Common myeloid progenitor, CD34-positive (primary cell): ENCODE data around the gene COPS7B.

ENCODE experiments used
- CTCF ChIA-PET: fragments of 350-600 bp; sonication (Branson Sonifier 250); formaldehyde crosslinking; loops from one replicate; lab custom pipeline; 2021; ENCODE audit warnings: antibody characterized with exemption; lab: Charles Lee
- POLR2A ChIA-PET: fragments of 350-600 bp; sonication (Branson Sonifier 250); formaldehyde crosslinking; loops from one replicate; lab custom pipeline; 2021; ENCODE audit warnings: antibody characterized with exemption; lab: Charles Lee
- DNase-seq, 3 donors: peaks; one replicate each; pipeline versions ENCODE4 v3.0.0 to v3.0.0-alpha.2; 2013
- H3K27ac ChIP-seq, 2 experiments: 1 replicate in 1 of 2; 2 replicates in 1 of 2; pipeline ENCODE4 v1.7.0; 2013; ENCODE audit warnings: inconsistent platforms in 2 of 2, low read length in 2 of 2, mild to moderate bottlenecking in 2 of 2, low read depth in 1 of 2, moderate library complexity in 1 of 2; ENCODE audit not compliant: severe bottlenecking in 2 of 2, insufficient read depth in 1 of 2, poor library complexity in 1 of 2
- H3K27me3 ChIP-seq, 5 experiments: replicated peaks in 2 of 5; 1 replicate in 3 of 5; 2 replicates in 2 of 5; pipeline versions ENCODE4 v1.6.1 to v1.7.0; 2013; ENCODE audit warnings: low read length in 4 of 5, mild to moderate bottlenecking in 2 of 5, moderate library complexity in 2 of 5, inconsistent platforms in 1 of 5; ENCODE audit not compliant: insufficient read depth in 5 of 5, control insufficient read depth in 4 of 5
- H3K36me3 ChIP-seq, 4 experiments: 1 replicate in 2 of 4; 2 replicates in 2 of 4; pipeline versions ENCODE4 v1.6.1 to v1.7.0; 2013; ENCODE audit warnings: low read length in 3 of 4, control low read depth in 1 of 4, mild to moderate bottlenecking in 1 of 4; ENCODE audit not compliant: control insufficient read depth in 4 of 4, insufficient read depth in 4 of 4
- H3K4me1 ChIP-seq, 4 experiments: 1 replicate in 3 of 4; 2 replicates in 1 of 4; pipeline versions ENCODE4 v1.6.1 to v1.7.1; 2013; ENCODE audit warnings: low read length in 3 of 4, mild to moderate bottlenecking in 3 of 4, control low read depth in 1 of 4, inconsistent platforms in 1 of 4, moderate library complexity in 1 of 4; ENCODE audit not compliant: control insufficient read depth in 4 of 4, insufficient read depth in 4 of 4; ENCODE audit errors: control extremely low read depth in 1 of 4
- H3K4me3 ChIP-seq, 7 experiments: 1 replicate in 4 of 7; 2 replicates in 3 of 7; pipeline versions ENCODE4 v1.5.1 to v1.7.0; 2013; ENCODE audit warnings: mild to moderate bottlenecking in 7 of 7, low read length in 6 of 7, moderate library complexity in 6 of 7, inconsistent platforms in 2 of 7, low read depth in 2 of 7, control low read depth in 1 of 7; ENCODE audit not compliant: insufficient read depth in 4 of 7, control insufficient read depth in 1 of 7; ENCODE audit errors: extremely low read depth in 1 of 7
- H3K9me3 ChIP-seq, 5 experiments: 1 replicate in 4 of 5; 2 replicates in 1 of 5; pipeline versions ENCODE4 v1.6.1 to v1.7.1; 2013; ENCODE audit warnings: low read length in 4 of 5, mild to moderate bottlenecking in 2 of 5, inconsistent platforms in 1 of 5, low read depth in 1 of 5, moderate library complexity in 1 of 5; ENCODE audit not compliant: control insufficient read depth in 4 of 5, insufficient read depth in 2 of 5; ENCODE audit errors: control extremely low read depth in 1 of 5
- WGBS: methylation state at CpG from one replicate; pipeline ENCODE4 v1.1.5; 2013; ENCODE audit not compliant: insufficient coverage; 5-methylcytosine and 5-hydroxymethylcytosine counted together

The COPS7B gene

GRCh38 chr2:231785822-231786176 lies 446 bp upstream of the COPS7B start:
- CTCF ChIA-PET: interaction anchor here (1.0 to 1.3 kb wide), 2 partner anchors 29 to 74 kb away, joined by 3 to 4 read pairs; no protein-coding TSS in a partner anchor
- peak overlapping the region; percentile 48 to 99 (median 92) for H3K4me3 ChIP-seq
- WGBS: 70% methylated on average over 6 of the region's 6 CpGs
- peaks cover 2 to 20% (median 14%) of the 10 kb centered on the region in 4 experiments for H3K36me3 ChIP-seq
- DNase-seq: no peak
- H3K27ac ChIP-seq: peak overlapping the region in 1 of 2 experiments; percentile 78
- peaks cover 16 to 37% (median 29%) of the 10 kb centered on the region in 4 experiments for H3K4me1 ChIP-seq
- POLR2A ChIA-PET: interaction anchor here (1.3 kb wide), 1 partner anchor 11 kb away, joined by 3 read pairs; no protein-coding TSS in a partner anchor
- H3K9me3 ChIP-seq: no peaks in the 10 kb centered on the region
- H3K27me3 ChIP-seq: no peaks in the 10 kb centered on the region

- Histone ChIP-seq H3K27ac (peak overlapping the region in 1 of 2 experiments; percentile 78), H3K36me3 (peaks cover 5 to 31% (median 22%) of the 10 kb centered on the region in 4 experiments), H3K9me3 (no peaks in the 10 kb centered on the region), H3K4me1 (peaks cover 15 to 35% (median 27%) of the 10 kb centered on the region in 4 experiments), H3K4me3 (peak overlapping the region; percentile 58 to 99 (median 93)), H3K27me3 (no peaks in the 10 kb centered on the region)
- 21% methylated on average over 11 of the region's 11 CpGs for WGBS
- peak in 1 of 3 donors; percentile 2 for DNase-seq
- CTCF ChIA-PET: no interaction called here
- POLR2A ChIA-PET: no interaction called here
These were observed 660 bp downstream of the COPS7B start for GRCh38 chr2:231786917-231787292.

GRCh38 chr2:231791107-231791506 lies 4.9 kb downstream of the COPS7B start:
- H3K4me1 ChIP-seq: peaks cover 7 to 14% (median 11%) of the 10 kb centered on the region in 4 experiments
- DNase-seq: no peak
- no peak overlapping the region for H3K27ac ChIP-seq
- H3K4me3 ChIP-seq: no peak overlapping the region
- ChIA-PET POLR2A (no interaction called here), CTCF (no interaction called here)
- peaks cover 13 to 62% (median 47%) of the 10 kb centered on the region in 4 experiments for H3K36me3 ChIP-seq
- no peaks in the 10 kb centered on the region for H3K27me3 ChIP-seq
- no peaks in the 10 kb centered on the region for H3K9me3 ChIP-seq
- 100% methylated on average over 2 of the region's 3 CpGs for WGBS

DNA sequence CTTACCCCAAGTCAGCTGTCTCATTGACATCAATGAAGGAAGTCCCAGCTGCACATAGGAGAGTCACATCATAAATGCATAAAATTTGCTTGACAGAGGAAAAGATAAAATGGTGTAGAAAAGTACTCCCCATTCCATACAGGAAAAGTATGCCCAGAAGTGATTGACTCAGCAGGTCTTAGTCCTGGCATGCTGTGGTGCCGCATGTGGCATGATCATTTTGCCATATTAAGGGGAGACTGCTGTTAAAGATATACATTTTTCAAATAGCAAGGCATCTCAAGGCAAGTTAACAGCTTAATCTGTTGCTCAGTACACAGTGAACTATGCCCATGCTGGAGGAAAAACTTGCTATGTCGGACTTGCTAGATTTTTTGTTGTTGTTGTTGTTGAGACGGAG lies 8.1 kb downstream of the COPS7B start:
- no peak overlapping the region for H3K27ac ChIP-seq
- peaks cover 11 to 84% (median 61%) of the 10 kb centered on the region in 4 experiments for H3K36me3 ChIP-seq
- ChIA-PET CTCF (no interaction called here), POLR2A (no interaction called here)
- DNase-seq: no peak
- no peaks in the 10 kb centered on the region for H3K9me3 ChIP-seq
- no peak overlapping the region for H3K4me3 ChIP-seq
- H3K4me1 ChIP-seq: no peaks in the 10 kb centered on the region
- 100% methylated on average over 1 of the region's 3 CpGs for WGBS
- no peaks in the 10 kb centered on the region for H3K27me3 ChIP-seq

GRCh38 chr2:231795525-231796327 lies 9.5 kb downstream of the COPS7B start:
- Histone ChIP-seq H3K27me3 (no peaks in the 10 kb centered on the region), H3K9me3 (no peaks in the 10 kb centered on the region), H3K4me1 (no peaks in the 10 kb centered on the region), H3K36me3 (peaks cover 11 to 83% (median 64%) of the 10 kb centered on the region in 4 experiments), H3K27ac (no peak overlapping the region), H3K4me3 (no peak overlapping the region)
- peak; percentile 60 to 70 (median 63) for DNase-seq
- 93% methylated on average over 7 of the region's 9 CpGs for WGBS
- ChIA-PET POLR2A (no interaction called here), CTCF (interaction anchor here (0.9 to 1.8 kb wide), 3 partner anchors 12 to 80 kb away, joined by 3 to 4 read pairs (median 3); no protein-coding TSS in a partner anchor)

GRCh38 chr2:231800493-231801091 lies 14.3 kb downstream of the COPS7B start:
- POLR2A ChIA-PET: no interaction called here
- peaks cover 11 to 76% (median 58%) of the 10 kb centered on the region in 4 experiments for H3K36me3 ChIP-seq
- H3K9me3 ChIP-seq: no peaks in the 10 kb centered on the region
- H3K4me3 ChIP-seq: no peak overlapping the region
- CTCF ChIA-PET: interaction anchor here (0.6 to 1.4 kb wide), 4 partner anchors 8 to 464 kb away, joined by 3 read pairs; no protein-coding TSS in a partner anchor
- DNase-seq: peak in 2 of 3 donors; percentile 42 to 53
- H3K27me3 ChIP-seq: no peaks in the 10 kb centered on the region
- H3K4me1 ChIP-seq: no peaks in the 10 kb centered on the region
- 96% methylated on average over 3 of the region's 6 CpGs for WGBS
- H3K27ac ChIP-seq: no peak overlapping the region
